ENCODE results near the gene PTOV1. TPM values are rescaled to one million over a fixed set of nuclear protein-coding genes. Genes with fewer than 3 reads are reported as not detected.

The PTOV1 gene
- total RNA-seq, result 51.1 and 56.5 TPM in 2 replicates

DNA sequence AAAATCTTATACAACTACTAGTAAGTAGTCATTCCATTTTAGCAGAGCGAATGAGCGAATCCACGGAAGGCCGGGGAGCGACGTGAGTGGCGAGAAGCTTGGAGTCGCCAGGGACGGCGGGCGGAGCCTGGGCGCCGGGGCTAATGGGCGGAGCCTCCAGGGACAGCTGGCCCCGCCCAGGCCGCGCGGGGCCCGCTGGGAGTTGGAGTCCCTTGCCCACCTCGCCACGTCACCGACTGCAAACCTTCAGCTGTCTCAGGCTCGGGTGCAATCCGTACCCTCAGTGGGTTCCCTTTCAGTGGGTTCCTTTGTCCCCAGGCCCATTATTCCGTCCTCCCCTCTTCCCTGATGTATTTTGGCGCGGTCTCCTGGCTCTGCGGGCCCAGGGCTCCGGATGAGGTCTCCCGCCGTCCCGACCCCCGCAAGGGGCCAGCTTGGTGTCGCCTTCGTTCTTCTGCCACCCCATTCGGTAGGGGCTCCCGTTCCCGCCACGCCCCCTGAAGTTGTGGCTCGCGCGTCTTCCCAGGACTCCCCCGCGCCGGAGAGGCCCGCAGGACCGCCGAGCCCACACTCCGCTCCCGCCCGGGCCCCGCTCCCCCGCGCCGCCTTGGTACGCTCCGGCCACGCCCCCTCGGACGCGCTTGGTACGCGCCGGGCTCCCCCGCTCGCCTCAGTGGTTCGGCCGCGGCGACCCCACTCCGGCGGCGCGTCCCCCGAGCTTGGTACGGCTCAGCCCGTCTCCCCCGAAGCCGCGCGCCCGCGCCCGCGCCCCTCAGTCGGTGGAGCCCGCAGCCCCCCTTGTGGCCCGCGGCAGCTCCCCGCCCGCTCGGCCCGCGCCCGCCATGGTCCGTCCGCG lies at the start of gene PTOV1:
Gene PTOV1 (plus strand): TSS at position 673 of the 856 bp plus-strand sequence.

DNA sequence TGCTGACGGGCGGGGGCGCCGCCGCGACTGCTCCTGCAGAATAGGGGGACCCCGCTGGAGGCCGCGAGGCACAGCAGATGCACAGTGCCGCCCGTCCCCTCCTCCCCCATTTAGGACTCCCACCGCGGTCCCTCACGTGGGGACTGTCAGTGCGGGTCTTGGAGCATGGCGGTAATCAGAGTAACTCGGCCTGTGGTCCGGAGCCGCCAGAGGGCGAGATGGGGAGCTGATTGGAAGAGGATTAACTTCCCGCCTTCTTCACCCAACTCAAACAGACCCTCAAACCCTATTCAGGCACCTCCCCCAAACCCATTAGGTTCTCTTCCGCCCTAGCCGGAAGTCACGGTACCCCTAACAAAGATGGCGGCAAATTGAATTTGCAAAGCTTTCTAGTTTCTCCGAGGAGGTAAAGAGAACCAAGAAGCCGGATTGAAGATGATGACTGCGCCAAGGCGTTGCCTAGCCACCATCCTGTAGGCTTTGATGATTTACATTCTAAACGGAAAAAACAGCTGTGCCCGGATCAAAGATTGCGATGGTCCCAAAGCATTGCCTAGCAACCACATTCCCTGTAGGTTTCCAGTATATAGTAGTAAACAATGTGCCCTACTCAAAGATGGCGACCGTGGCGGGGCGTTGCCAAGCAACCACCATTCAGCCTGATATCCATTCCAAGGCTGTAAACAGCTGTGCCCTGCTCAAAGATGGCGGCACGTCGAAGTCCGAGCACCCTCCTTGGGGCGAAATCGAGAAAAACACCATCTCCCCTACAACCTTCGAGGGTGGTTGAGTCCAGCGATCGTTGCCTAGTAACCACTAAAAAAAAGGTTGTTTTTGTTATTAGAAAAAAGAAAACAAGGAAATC lies 37.7 kb upstream of the PTOV1 start, which contains the start of gene FUZ:
Gene FUZ (minus strand): TSS at position 296 of the 865 bp plus-strand sequence. CDS start 186 bp downstream, at position 110.

GRCh38 chr19:49817964-49818648 lies 32.9 kb upstream of the PTOV1 start, which contains the start of gene MED25:
Gene MED25, plus strand, starts transcription at chr19:49818289. Its CDS starts 53 bp downstream, at chr19:49818342.

DNA sequence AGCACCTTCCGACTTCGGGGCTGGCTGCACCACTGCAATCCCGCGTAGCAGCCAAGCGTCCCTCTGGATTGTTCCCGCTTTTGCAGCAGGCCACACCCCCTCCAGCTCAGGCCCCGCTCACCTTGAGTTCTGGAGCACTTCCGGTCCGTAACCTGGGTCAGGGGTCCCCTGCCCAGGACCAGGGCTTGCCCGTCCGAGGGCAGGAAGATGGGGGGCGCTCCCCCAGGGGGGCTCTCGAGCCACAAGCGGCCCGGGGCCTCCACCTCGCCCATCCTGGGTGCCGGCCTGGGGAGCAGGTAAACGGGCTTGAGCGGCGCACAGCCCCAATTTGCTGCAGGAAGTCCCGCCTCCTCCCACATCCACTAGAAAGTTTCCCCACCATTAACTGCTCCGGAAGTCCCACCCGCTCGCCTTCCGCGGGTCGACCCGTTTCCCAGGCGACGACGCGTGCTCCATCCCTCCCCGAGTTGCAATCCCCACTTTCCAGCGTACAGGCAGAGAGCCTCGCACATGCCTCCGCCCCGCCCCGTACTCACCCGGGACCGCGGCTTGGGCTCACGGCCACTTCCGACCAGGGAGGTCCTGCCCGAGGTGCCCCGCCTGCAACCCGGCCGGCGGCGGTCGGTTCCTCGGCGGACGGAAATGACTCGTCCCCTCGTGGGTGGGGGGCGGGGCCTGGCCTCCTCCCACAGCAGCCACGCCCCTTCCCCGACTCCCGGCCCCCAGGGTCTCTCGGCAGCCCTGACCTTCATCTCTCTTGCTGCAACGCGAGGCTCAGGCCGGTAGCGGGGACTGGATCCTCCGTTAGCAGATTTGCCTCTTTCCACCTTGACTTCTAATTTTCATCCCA lies 16.2 kb downstream of the PTOV1 start, which contains the start of gene PNKP:
Gene PNKP (minus strand): TSS at position 644 of the 850 bp plus-strand sequence. CDS start 372 bp downstream, at position 272.

GRCh38 chr19:49877020-49877878 lies 26.3 kb downstream of the PTOV1 start, which contains the start of the genes AKT1S1 and TBC1D17:
Gene AKT1S1, minus strand, starts transcription at chr19:49877355. Its CDS starts 4,060 bp downstream, at chr19:49873295.
Gene TBC1D17, plus strand, starts transcription at chr19:49877702. Its CDS starts 22 bp downstream, at chr19:49877724.

DNA sequence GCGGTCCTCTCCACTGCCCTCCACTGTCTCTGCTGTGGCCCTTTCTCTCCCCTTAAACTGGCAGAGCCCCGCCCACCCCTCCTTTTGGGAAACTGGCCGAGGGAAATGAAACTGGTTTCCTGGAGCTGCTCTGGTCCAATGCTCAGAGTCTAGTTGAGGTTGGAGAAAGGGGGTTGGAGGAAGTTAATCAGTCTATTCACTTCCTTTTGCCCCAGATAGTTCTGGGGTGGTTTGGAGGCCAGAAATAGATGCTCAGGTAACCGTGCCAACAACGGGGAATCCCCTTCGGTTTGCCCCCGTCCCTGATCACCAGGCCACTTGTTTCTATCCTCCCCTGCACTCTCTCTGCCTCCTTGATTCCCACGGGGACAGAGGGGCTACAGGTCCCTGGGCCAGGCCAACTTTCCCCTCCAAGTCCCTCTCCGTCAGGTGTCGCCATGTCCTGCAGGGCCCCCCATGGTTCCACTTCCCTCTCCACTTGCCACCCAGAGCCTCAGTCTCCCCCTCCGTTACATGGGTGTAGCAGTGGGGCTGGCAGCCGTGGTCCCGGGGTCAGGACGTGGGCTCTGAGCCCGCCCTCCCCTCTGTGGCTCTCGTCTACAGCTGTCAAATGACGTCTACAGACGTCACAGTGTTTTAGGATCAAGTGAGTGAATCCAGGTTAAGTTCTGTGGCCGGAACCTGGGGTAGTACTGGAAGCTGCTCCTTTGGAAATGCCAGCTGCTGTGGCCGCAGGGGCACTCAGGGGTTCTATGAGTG lies 46.1 kb downstream of the PTOV1 start, which contains the start of gene IL4I1:
Gene IL4I1 (minus strand): TSS at position 25 of the 759 bp plus-strand sequence. CDS start 727 bp downstream, outside the sequence.

Small RNA genes lying within 50 kb of the gene (small RNA-seq; reads per million reads assigned to genes)
- not detected for gene MIR4749

Other genes starting within 250 kb of the PTOV1 start
- 36.7 and 55.3 TPM in 2 replicates for gene RRAS, start 211.0 kb upstream of the PTOV1 start, total RNA-seq
- gene SCAF1, start 208.9 kb upstream of the PTOV1 start, total RNA-seq, result 21.7 and 23.8 TPM in 2 replicates
- gene IRF3, start 185.3 kb upstream of the PTOV1 start, total RNA-seq, result 32.3 and 32.8 TPM in 2 replicates
- gene BCL2L12, start 185.2 kb upstream of the PTOV1 start, total RNA-seq, result 2.9 and 8.1 TPM in 2 replicates
- 186 and 192 TPM in 2 replicates for gene PRMT1, start 173.9 kb upstream of the PTOV1 start, total RNA-seq
- 0.36 and 1.1 TPM in 2 replicates for gene ADM5, start 161.6 kb upstream of the PTOV1 start, total RNA-seq
- 18.2 and 20.4 TPM in 2 replicates for gene CPT1C, start 160.0 kb upstream of the PTOV1 start, total RNA-seq
- not detected in 2 replicates for gene TSKS, start 87.9 kb upstream of the PTOV1 start, total RNA-seq
- gene AP2A1, start 84.2 kb upstream of the PTOV1 start, total RNA-seq, result 112 and 115 TPM in 2 replicates
- 21.3 and 22.1 TPM in 2 replicates for gene FUZ, start 37.9 kb upstream of the PTOV1 start, total RNA-seq
- 24.2 and 25.6 TPM in 2 replicates for gene MED25, start 32.9 kb upstream of the PTOV1 start, total RNA-seq
- 50.0 and 52.1 TPM in 2 replicates for gene PNKP, start 16.4 kb downstream of the PTOV1 start, total RNA-seq
- 18.2 and 19.7 TPM in 2 replicates for gene AKT1S1, start 26.2 kb downstream of the PTOV1 start, total RNA-seq
- gene TBC1D17, start 26.5 kb downstream of the PTOV1 start, total RNA-seq, result 30.2 and 33.3 TPM in 2 replicates
- gene IL4I1, start 45.7 kb downstream of the PTOV1 start, total RNA-seq, result 0.24 and 1.1 TPM in 2 replicates
- gene ATF5, start 78.0 kb downstream of the PTOV1 start, total RNA-seq, result 8.1 and 9.2 TPM in 2 replicates
- gene NUP62, start 78.3 kb downstream of the PTOV1 start, total RNA-seq, result 41.3 and 42.2 TPM in 2 replicates
- not detected in 2 replicates for gene SIGLEC11, start 110.0 kb downstream of the PTOV1 start, total RNA-seq
- 26.9 and 27.6 TPM in 2 replicates for gene VRK3, start 174.2 kb downstream of the PTOV1 start, total RNA-seq
- gene ZNF473, start 174.8 kb downstream of the PTOV1 start, total RNA-seq, result 7.7 and 9.2 TPM in 2 replicates